PC-9 (cell line): ENCODE data around the gene ORC5.

Experiments
- EZH2 ChIP-seq: fragments of 200-600 bp; sonication (generic); IDR thresholded peaks from 2 replicates; pipeline ENCODE4 v1.8.0; 2017; ENCODE audit warnings: antibody characterized with exemption, low read depth
- TF ChIP-seq, protein P1 (sequence below): fragments of 200-600 bp; sonication (generic); conservative IDR thresholded peaks from 2 replicates; pipeline ENCODE4 v1.6.1; 2017; ENCODE audit warnings: mixed run types, antibody characterized with exemption, mild to moderate bottlenecking, moderate library complexity

DNA sequence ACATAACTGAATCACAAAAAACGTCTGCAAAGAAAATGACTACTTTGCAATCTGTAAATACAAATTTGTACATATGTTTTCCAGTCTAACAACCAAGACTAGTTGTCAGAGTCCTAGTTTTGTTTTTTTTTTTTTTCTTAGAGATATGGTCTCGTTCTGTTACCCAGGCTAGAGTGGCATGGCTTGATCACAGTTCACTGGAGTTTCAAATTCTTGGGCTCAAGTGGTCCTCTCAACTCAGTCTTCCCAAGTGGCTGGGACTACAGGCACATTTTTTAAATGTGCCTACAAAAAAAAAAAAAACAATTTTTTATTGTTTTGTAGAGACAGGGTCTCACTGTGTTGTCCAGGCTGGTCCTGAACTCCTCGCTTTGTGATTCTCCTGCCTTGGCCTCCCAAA, 70.8 kb downstream of the ORC5 start:
- TF ChIP-seq, protein P1, sequence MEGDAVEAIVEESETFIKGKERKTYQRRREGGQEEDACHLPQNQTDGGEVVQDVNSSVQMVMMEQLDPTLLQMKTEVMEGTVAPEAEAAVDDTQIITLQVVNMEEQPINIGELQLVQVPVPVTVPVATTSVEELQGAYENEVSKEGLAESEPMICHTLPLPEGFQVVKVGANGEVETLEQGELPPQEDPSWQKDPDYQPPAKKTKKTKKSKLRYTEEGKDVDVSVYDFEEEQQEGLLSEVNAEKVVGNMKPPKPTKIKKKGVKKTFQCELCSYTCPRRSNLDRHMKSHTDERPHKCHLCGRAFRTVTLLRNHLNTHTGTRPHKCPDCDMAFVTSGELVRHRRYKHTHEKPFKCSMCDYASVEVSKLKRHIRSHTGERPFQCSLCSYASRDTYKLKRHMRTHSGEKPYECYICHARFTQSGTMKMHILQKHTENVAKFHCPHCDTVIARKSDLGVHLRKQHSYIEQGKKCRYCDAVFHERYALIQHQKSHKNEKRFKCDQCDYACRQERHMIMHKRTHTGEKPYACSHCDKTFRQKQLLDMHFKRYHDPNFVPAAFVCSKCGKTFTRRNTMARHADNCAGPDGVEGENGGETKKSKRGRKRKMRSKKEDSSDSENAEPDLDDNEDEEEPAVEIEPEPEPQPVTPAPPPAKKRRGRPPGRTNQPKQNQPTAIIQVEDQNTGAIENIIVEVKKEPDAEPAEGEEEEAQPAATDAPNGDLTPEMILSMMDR, result no peak
- no peak for TF ChIP-seq EZH2
